GM10847 (cell line): ENCODE results near the gene MCRS1.
"Not testable (repeated sequence)": the region's sequence is repeated elsewhere in the genome, so short reads cannot be mapped to it uniquely, and the experiment has no call there.

Experiments
- POLR2A ChIP-seq: IDR thresholded peaks from 2 replicates; pipeline ENCODE4 v1.6.1; 2011; ENCODE audit not compliant: insufficient read length; ENCODE audit errors: extremely low read depth

MCRS1 gene

DNA sequence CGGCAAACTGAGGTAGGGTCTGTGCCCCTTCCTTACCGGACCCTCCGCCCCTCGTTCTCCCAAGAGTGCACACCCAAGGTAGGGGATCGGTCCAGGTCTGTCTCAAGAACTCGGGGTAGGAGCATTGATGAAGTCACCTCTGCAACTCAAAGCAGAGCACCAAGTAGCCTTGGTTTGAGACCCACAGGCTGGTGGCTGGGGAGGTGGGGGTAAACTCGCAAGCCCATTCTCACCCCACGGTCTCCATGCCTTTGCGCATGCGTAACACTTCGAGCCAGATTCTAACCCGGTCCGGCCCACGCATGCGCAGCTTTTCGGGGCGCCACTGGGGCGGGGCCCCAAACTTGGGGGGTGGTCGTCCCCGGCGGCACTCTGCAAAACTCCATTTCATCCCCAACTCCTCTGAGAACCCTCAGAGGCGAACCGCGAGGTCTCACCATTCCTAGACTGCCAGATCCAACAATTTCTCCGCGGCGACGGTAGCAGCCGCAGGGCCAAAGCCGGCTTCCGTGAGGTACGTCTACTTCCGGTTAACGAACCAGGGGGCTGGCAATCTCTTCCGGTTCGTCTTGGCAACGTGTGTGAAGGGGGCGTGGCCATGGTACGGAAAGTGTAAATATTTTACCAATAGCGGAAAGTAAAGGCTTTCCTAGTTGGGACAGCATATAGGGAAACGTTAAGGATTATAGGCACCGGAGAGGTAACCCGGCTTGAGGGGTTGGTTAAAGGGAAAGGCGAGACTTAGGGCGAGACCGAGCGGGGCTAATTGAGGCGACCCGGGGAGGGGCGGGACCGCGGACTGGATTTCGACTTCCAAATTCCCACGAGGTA lies at the start of gene MCRS1:
Gene MCRS1 (minus strand): TSS at position 532 of the 831 bp plus-strand sequence. CDS start 1,411 bp downstream, outside the sequence.
- TF ChIP-seq POLR2A: peak; percentile 95

- TF ChIP-seq POLR2A: no peak
These were observed 48.7 kb upstream of the MCRS1 start for GRCh38 chr12:49616533-49617219.

GRCh38 chr12:49615725-49616124 lies 47.8 kb upstream of the MCRS1 start:
- TF ChIP-seq POLR2A: no peak

- no peak for TF ChIP-seq POLR2A
These were observed 44.3 kb upstream of the MCRS1 start for GRCh38 chr12:49612210-49612609.

- TF ChIP-seq POLR2A: no peak
These were observed 41.9 kb upstream of the MCRS1 start for GRCh38 chr12:49609875-49610154.

DNA sequence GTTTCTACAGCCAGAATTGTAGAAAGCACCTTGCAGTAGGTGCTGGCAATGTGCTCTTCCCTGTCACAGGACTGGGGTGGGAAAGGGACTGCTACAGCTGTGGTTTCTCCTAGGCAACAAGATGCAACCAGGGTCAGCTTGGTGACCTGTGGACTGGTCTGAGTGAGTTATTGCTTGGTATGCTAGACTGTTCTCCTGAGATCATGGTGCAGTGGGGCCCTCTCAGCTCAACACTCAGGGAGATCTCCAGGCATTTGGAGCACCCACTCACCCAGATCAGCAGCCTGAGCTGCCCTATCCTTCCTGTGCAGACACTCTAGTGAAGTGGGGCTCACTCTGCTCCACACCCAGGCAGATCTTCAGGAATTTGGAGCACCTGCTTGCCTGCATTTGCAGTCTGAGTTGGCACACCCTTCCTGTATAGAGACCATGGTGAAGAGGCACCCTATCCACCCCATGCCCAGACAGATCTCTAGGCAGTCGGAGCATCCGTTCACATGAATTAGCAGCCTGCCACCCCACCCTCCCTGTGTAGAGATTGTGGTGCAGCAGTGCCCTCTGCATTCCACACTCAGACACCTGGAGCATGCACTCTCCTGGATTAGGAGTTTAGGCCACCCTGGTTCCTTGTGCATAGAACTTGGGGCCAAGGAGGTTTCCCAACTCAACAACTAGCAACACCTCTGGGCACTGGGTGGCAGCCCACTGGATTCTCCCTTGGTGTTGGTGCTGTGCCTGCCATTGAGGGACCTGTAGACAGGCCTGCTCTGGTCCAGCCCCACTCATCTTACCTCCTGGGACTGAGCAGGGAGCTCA lies 41.3 kb upstream of the MCRS1 start:
- TF ChIP-seq POLR2A: no peak

GRCh38 chr12:49605539-49605938 lies 37.6 kb upstream of the MCRS1 start, which contains the start of gene FAM186B:
Gene FAM186B, minus strand, starts transcription at chr12:49605639. Its CDS starts 162 bp downstream, at chr12:49605477.
- TF ChIP-seq POLR2A: not testable (repeated sequence)

DNA sequence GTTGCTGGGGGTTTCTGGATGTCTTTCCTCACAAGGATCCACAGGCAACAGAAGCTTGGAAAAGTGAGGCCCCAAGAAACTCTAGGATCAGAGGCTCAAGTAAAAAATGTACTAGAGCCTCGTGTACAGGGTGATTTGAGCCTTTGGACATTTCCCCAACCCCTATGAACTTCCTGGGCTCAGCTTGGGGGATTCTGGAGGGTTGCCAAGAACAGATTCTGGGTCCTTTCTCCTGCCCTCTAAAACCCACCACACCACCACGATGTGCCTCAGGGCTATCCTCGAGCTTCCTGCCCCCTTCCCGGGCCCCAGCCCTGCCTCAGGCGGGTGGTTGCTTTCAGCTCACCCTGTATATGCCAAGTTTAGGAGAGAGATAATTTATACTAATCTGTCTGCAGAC lies 36.9 kb upstream of the MCRS1 start:
- no peak for TF ChIP-seq POLR2A

DNA sequence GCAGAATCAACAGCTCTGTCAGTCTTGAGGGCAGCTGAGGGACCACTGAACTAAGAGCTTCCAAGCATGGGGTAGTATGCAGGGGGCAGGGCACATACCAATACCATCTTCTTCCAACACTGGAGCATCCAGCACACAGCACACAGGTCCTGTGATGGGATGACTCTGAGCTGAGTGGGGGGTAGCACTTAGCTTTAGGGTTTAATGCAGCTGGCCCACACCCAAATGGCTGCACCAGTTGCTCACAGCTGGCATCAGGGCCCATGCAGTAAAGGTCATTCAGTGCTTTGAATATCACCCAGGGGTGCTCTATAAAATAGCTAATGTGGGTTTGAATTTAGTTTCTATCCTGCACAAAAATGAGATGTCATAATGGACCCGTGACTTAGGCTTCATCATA lies 35.8 kb upstream of the MCRS1 start:
- TF ChIP-seq POLR2A: no peak

GRCh38 chr12:49599961-49600360 lies 32.0 kb upstream of the MCRS1 start:
- no peak for TF ChIP-seq POLR2A

DNA sequence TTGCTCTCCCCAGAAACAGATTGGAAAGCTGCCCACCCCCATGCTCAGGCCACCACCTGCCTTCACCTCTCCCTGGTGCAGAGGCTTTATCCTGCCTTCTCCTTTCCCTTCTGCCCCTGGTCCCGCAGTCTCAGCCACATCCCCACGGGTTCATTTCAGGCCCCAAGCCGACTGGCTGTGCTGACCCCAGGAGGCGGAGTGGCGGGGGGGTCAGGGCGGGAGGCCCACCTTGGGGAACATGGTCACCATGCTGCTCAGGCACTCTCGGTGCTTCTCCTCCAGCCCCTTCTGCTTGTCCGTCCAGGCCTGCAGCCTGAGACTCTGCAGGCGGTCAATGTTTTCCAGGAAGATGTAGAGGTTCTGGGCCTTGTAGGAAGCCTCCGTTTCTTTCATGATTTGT lies 30.6 kb upstream of the MCRS1 start:
- no peak for TF ChIP-seq POLR2A

GRCh38 chr12:49588721-49589516 lies 21.0 kb upstream of the MCRS1 start:
- TF ChIP-seq POLR2A: no peak

GRCh38 chr12:49588281-49588680 lies 20.3 kb upstream of the MCRS1 start:
- TF ChIP-seq POLR2A: no peak

DNA sequence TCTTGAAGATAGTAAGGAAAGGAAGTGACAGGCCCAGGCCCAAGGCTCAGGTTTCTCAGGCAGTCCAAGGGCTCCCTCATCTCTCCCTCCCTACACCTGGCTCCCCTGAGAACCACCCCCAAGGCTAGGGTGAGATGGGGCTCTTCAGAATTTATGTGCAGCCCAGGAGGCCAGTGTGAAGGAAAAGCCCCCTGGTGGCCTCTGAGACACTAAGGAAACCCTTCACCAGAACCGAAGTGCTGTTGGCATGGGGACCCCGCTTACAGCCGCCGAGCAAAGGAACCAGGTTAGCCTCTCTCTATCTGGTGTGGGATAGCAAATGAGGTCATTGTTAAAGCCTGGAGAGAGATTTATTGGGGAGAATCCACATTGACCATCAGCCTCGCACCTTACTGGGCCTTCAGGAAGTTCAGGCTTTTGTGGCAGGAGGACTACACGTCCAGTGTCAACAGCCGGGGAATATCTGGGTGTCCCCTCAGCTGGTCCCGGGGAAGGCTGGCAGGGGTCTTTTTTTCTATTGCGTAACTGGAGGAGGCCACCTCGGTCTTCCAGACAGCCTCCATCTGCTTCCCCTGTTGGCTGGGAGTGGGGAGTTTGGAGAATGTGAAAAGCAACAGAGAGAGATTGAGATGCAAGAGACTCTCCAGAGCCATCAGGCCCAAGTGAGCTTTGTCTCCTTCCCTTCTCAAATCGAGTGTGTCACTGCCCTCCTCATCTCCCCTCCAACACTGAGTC lies 19.4 kb upstream of the MCRS1 start:
- TF ChIP-seq POLR2A: no peak
